Measurements from ENCODE around the gene HMBS. TPM values are rescaled to one million over a fixed set of nuclear protein-coding genes. Genes with fewer than 3 reads are reported as not detected.

The HMBS gene
- polyA plus RNA-seq, 1 donor (not counting 4 experiments of a cell fraction or from before 2014, with no cell fraction given) = 48.7 TPM

- H3K9ac ChIP-seq (ENCODE audit: control insufficient read depth, extremely low read depth, insufficient read depth, low read length) = peak within 1 kb of the TSS; percentile 91
- peak within 1 kb of the TSS; percentile 83 to 89 (median 85) for H3K4me3 ChIP-seq (ENCODE audit: control insufficient read depth in 2 of 3, extremely low read depth in 1 of 3, insufficient read depth in 2 of 3, low read depth in 1 of 3, low read length in 3 of 3)
- H3K9me3 ChIP-seq (ENCODE audit: control insufficient read depth, low read depth, low read length) = no peaks in the 10 kb centered on the region
- no peaks in the 10 kb centered on the region for H3K9me1 ChIP-seq (ENCODE audit: control insufficient read depth, extremely low read depth, insufficient read depth, low read length)
- no peaks in the 10 kb centered on the region for H3K27me3 ChIP-seq (ENCODE audit: control insufficient read depth, extremely low read depth, insufficient read depth, low read length)
- H3K79me2 ChIP-seq (ENCODE audit: control insufficient read depth, insufficient read depth, low read length) = peaks cover 23% of the 10 kb centered on the region
- peak; percentile 92 for DNase-seq (ENCODE audit: low read depth, low spot score)
- TF ChIP-seq CTCF (optimal IDR thresholded peaks at IDR 0.05 in 1 of 3, IDR thresholded peaks at IDR 0.05 in 1 of 3, conservative IDR thresholded peaks at IDR 0.05 in 1 of 3; ENCODE audit: extremely low read depth in 1 of 3, insufficient read depth in 2 of 3, low read length in 3 of 3) (no peak), EZH2 (IDR thresholded peaks at IDR 0.05; ENCODE audit: low read length) (no peak)
- H3K36me3 ChIP-seq (ENCODE audit: control insufficient read depth in 2 of 2, extremely low read depth in 1 of 2, insufficient read depth in 2 of 2, low read length in 2 of 2) = peaks cover 4 to 5% of the 10 kb centered on the region in 2 experiments
- H2AFZ ChIP-seq (ENCODE audit: control insufficient read depth, low read length) = peak within 1 kb of the TSS; percentile 96
- FAIRE-seq = peak; percentile 81
- no peaks in the 10 kb centered on the region for H4K20me1 ChIP-seq (ENCODE audit: control insufficient read depth, extremely low read depth, insufficient read depth, low read length)
- H3K27ac ChIP-seq (ENCODE audit: control insufficient read depth, insufficient read depth, low read length) = peak within 1 kb of the TSS; percentile 83
- dilution Hi-C loops (cut with MboI; ENCODE audit: extremely low pct_ligation_motif_present, low sequenced_read_pairs) = no loop called here
- H3K4me2 ChIP-seq (ENCODE audit: control insufficient read depth, extremely low read depth, insufficient read depth, low read depth, low read length) = peak within 1 kb of the TSS; percentile 99
- peaks cover 22% of the 10 kb centered on the region for H3K4me1 ChIP-seq (ENCODE audit: control insufficient read depth, extremely low read depth, insufficient read depth, low read length)
Observed at GRCh38 chr11:119121008-119121810, 36.5 kb downstream of the HMBS start, which contains the start of gene HINFP. HINFP (plus strand) TSS chr11:119121580; CDS start chr11:119126945, 5,365 bp downstream.

- no peaks in the 10 kb centered on the region for H3K9me1 ChIP-seq (ENCODE audit: control insufficient read depth, extremely low read depth, insufficient read depth, low read length)
- peaks cover 22% of the 10 kb centered on the region for H3K4me1 ChIP-seq (ENCODE audit: control insufficient read depth, extremely low read depth, insufficient read depth, low read length)
- peak overlapping the region; percentile 83 to 89 (median 85) for H3K4me3 ChIP-seq (ENCODE audit: control insufficient read depth in 2 of 3, extremely low read depth in 1 of 3, insufficient read depth in 2 of 3, low read depth in 1 of 3, low read length in 3 of 3)
- H3K9ac ChIP-seq (ENCODE audit: control insufficient read depth, extremely low read depth, insufficient read depth, low read length) = peak overlapping the region; percentile 91
- DNase-seq (ENCODE audit: low read depth, low spot score) (no peak), FAIRE-seq (no peak)
- peaks cover 4 to 5% of the 10 kb centered on the region in 2 experiments for H3K36me3 ChIP-seq (ENCODE audit: control insufficient read depth in 2 of 2, extremely low read depth in 1 of 2, insufficient read depth in 2 of 2, low read length in 2 of 2)
- no peaks in the 10 kb centered on the region for H4K20me1 ChIP-seq (ENCODE audit: control insufficient read depth, extremely low read depth, insufficient read depth, low read length)
- H3K27ac ChIP-seq (ENCODE audit: control insufficient read depth, insufficient read depth, low read length) = peak overlapping the region; percentile 64
- H3K4me2 ChIP-seq (ENCODE audit: control insufficient read depth, extremely low read depth, insufficient read depth, low read depth, low read length) = peak overlapping the region; percentile 95
- dilution Hi-C loops (cut with MboI; ENCODE audit: extremely low pct_ligation_motif_present, low sequenced_read_pairs) = no loop called here
- peak overlapping the region; percentile 95 for H2AFZ ChIP-seq (ENCODE audit: control insufficient read depth, low read length)
- H3K79me2 ChIP-seq (ENCODE audit: control insufficient read depth, insufficient read depth, low read length) = peaks cover 23% of the 10 kb centered on the region
- no peaks in the 10 kb centered on the region for H3K27me3 ChIP-seq (ENCODE audit: control insufficient read depth, extremely low read depth, insufficient read depth, low read length)
- TF ChIP-seq EZH2 (IDR thresholded peaks at IDR 0.05; ENCODE audit: low read length) = no peak
- TF ChIP-seq CTCF (optimal IDR thresholded peaks at IDR 0.05 in 1 of 3, IDR thresholded peaks at IDR 0.05 in 1 of 3, conservative IDR thresholded peaks at IDR 0.05 in 1 of 3; ENCODE audit: extremely low read depth in 1 of 3, insufficient read depth in 2 of 3, low read length in 3 of 3) = no peak
- H3K9me3 ChIP-seq (ENCODE audit: control insufficient read depth, low read depth, low read length) = no peaks in the 10 kb centered on the region
Observed at GRCh38 chr11:119121811-119122124, 37.1 kb downstream of the HMBS start.

Measured in keratinocyte (primary cell).